ENCODE measurements around the gene NR1I3. TPM values are rescaled to one million over a fixed set of nuclear protein-coding genes. Genes with fewer than 3 reads are reported as not detected.

NR1I3 gene
- total and polyA plus RNA-seq, 4 donors = 0.17 TPM; not detected in 3

- Histone ChIP-seq H3K4me1 (ENCODE audit: control insufficient read depth in 5 of 5, insufficient read depth in 5 of 5, low read length in 5 of 5) (peaks cover 0 to 14% (median 7%) of the 10 kb centered on the region in 5 donors), H3K27ac (ENCODE audit: low read depth in 1 of 2, low read length in 1 of 2) (no peak overlapping the region), H3K36me3 (ENCODE audit: control insufficient read depth in 4 of 4, insufficient read depth in 4 of 4, low read length in 4 of 4) (peaks cover 3 to 17% (median 5%) of the 10 kb centered on the region in 4 donors), H3K9ac (ENCODE audit: insufficient read depth in 1 of 2, low read length in 2 of 2) (no peak overlapping the region), H3K27me3 (ENCODE audit: control insufficient read depth in 3 of 3, insufficient read depth in 3 of 3, low read length in 2 of 3) (no peaks in the 10 kb centered on the region), H3K9me3 (ENCODE audit: control insufficient read depth in 4 of 4, insufficient read depth in 3 of 4, low read length in 3 of 4) (no peaks in the 10 kb centered on the region), H3K4me3 (no peak overlapping the region)
- TF ChIP-seq CTCF (IDR thresholded peaks at IDR 0.05; ENCODE audit: control extremely low read depth, extremely low read depth) = no peak
- 95 to 98% methylated on average over 3 of the region's 3 CpGs for WGBS, 2 donors
- ATAC-seq (ENCODE audit: insufficient read depth, low FRiP score) (no peak), DNase-seq (no peak)
These were observed 58.3 kb downstream of the NR1I3 start for GRCh38 chr1:161179698-161180097.

Other genes starting within 250 kb of the NR1I3 start
- 100 to 1,000 TPM; 174 to 201 TPM for gene F11R, start 217.1 kb downstream of the NR1I3 start, total RNA-seq
- gene F11R, start 217.1 kb downstream of the NR1I3 start, polyA plus RNA-seq = 100 to 1,000 TPM in 1 of 2 donors, 10 to 100 TPM in 1; 91.7 to 107 TPM
- gene TSTD1, start 199.2 kb downstream of the NR1I3 start, total RNA-seq = 10 to 100 TPM; 43.2 to 67.9 TPM
- gene TSTD1, start 199.2 kb downstream of the NR1I3 start, polyA plus RNA-seq = 100 to 1,000 TPM in 1 of 2 donors, 10 to 100 TPM in 1; 77.8 to 187 TPM
- 10 to 100 TPM; 67.5 to 70.0 TPM for gene USF1, start 192.2 kb downstream of the NR1I3 start, total RNA-seq
- 10 to 100 TPM; 77.0 to 95.1 TPM for gene USF1, start 192.2 kb downstream of the NR1I3 start, polyA plus RNA-seq
- 10 to 100 TPM; 10.5 to 49.5 TPM for gene ARHGAP30, start 168.3 kb downstream of the NR1I3 start, total RNA-seq
- gene ARHGAP30, start 168.3 kb downstream of the NR1I3 start, polyA plus RNA-seq = 10 to 100 TPM; 18.1 to 66.3 TPM
- gene NECTIN4, start 148.6 kb downstream of the NR1I3 start, total RNA-seq = 10 to 100 TPM; 11.7 to 12.5 TPM
- gene NECTIN4, start 148.6 kb downstream of the NR1I3 start, polyA plus RNA-seq = 1 to 10 TPM; 6.2 to 8.1 TPM
- 10 to 100 TPM in 1 of 2 donors, 1 to 10 TPM in 1; 7.1 to 13.0 TPM for gene KLHDC9, start 139.8 kb downstream of the NR1I3 start, total RNA-seq
- gene KLHDC9, start 139.8 kb downstream of the NR1I3 start, polyA plus RNA-seq = 1 to 10 TPM; 5.8 to 8.6 TPM
- 10 to 100 TPM; 21.5 to 46.7 TPM for gene PFDN2, start 120.2 kb downstream of the NR1I3 start, total RNA-seq
- gene PFDN2, start 120.2 kb downstream of the NR1I3 start, polyA plus RNA-seq = 100 to 1,000 TPM; 140 to 324 TPM
- gene NIT1, start 120.1 kb downstream of the NR1I3 start, total RNA-seq = 10 to 100 TPM; 35.6 to 40.4 TPM
- 10 to 100 TPM; 26.9 to 40.3 TPM for gene NIT1, start 120.1 kb downstream of the NR1I3 start, polyA plus RNA-seq
- 10 to 100 TPM; 25.0 to 38.8 TPM for gene DEDD, start 105.5 kb downstream of the NR1I3 start, total RNA-seq
- gene DEDD, start 105.5 kb downstream of the NR1I3 start, polyA plus RNA-seq = 10 to 100 TPM; 19.4 to 36.8 TPM
- gene UFC1, start 84.2 kb downstream of the NR1I3 start, total RNA-seq = 100 to 1,000 TPM in 1 of 2 donors, 10 to 100 TPM in 1; 99.6 to 101 TPM
- gene UFC1, start 84.2 kb downstream of the NR1I3 start, polyA plus RNA-seq = 100 to 1,000 TPM; 122 to 149 TPM
- 10 to 100 TPM; 22.6 to 28.6 TPM for gene USP21, start 78.7 kb downstream of the NR1I3 start, total RNA-seq
- 10 to 100 TPM; 18.2 to 19.9 TPM for gene USP21, start 78.7 kb downstream of the NR1I3 start, polyA plus RNA-seq
- gene PPOX, start 71.8 kb downstream of the NR1I3 start, total RNA-seq = 10 to 100 TPM; 33.1 to 34.1 TPM
- 10 to 100 TPM; 14.8 to 33.0 TPM for gene PPOX, start 71.8 kb downstream of the NR1I3 start, polyA plus RNA-seq
- 10 to 100 TPM; 28.0 to 34.2 TPM for gene B4GALT3, start 60.7 kb downstream of the NR1I3 start, total RNA-seq
- gene B4GALT3, start 60.7 kb downstream of the NR1I3 start, polyA plus RNA-seq = 10 to 100 TPM; 25.7 to 34.6 TPM
- gene ADAMTS4, start 39.1 kb downstream of the NR1I3 start, total RNA-seq = 10 to 100 TPM in 1 of 2 donors, 1 to 10 TPM in 1; 2.3 to 18.8 TPM
- gene ADAMTS4, start 39.1 kb downstream of the NR1I3 start, polyA plus RNA-seq = 10 to 100 TPM in 1 of 2 donors, 1 to 10 TPM in 1; 7.2 to 22.3 TPM
- gene NDUFS2, start 35.8 kb downstream of the NR1I3 start, total RNA-seq = 100 to 1,000 TPM in 1 of 2 donors, 10 to 100 TPM in 1; 81.0 to 104 TPM
- gene NDUFS2, start 35.8 kb downstream of the NR1I3 start, polyA plus RNA-seq = 10 to 100 TPM; 40.2 to 95.2 TPM
- 100 to 1,000 TPM in 1 of 2 donors, 10 to 100 TPM in 1; 41.6 to 169 TPM for gene FCER1G, start 22.9 kb downstream of the NR1I3 start, total RNA-seq
- 1,000 to 10,000 TPM in 1 of 2 donors, 100 to 1,000 TPM in 1; 275 to 1,998 TPM for gene FCER1G, start 22.9 kb downstream of the NR1I3 start, polyA plus RNA-seq
- 1 to 10 TPM in 1 of 2 donors, not detected in 1; 2.3 TPM for gene APOA2, start 14.6 kb downstream of the NR1I3 start, total RNA-seq
- gene APOA2, start 14.6 kb downstream of the NR1I3 start, polyA plus RNA-seq = 1 to 10 TPM in 1 of 2 donors, not detected in 1; 1.4 TPM
- gene TOMM40L, start 12.1 kb downstream of the NR1I3 start, total RNA-seq = 10 to 100 TPM in 1 of 2 donors, 1 to 10 TPM in 1; 4.9 to 13.0 TPM
- gene TOMM40L, start 12.1 kb downstream of the NR1I3 start, polyA plus RNA-seq = 10 to 100 TPM in 1 of 2 donors, 1 to 10 TPM in 1; 6.8 to 11.1 TPM
- 1 to 10 TPM; 3.6 to 5.8 TPM for gene PCP4L1, start 20.5 kb upstream of the NR1I3 start, total RNA-seq
- 1 to 10 TPM; 6.9 to 9.3 TPM for gene PCP4L1, start 20.5 kb upstream of the NR1I3 start, polyA plus RNA-seq
- 1 to 10 TPM; 3.6 to 5.1 TPM for gene MPZ, start 71.8 kb upstream of the NR1I3 start, total RNA-seq
- 1 to 10 TPM; 2.0 to 3.7 TPM for gene MPZ, start 71.8 kb upstream of the NR1I3 start, polyA plus RNA-seq
- gene SDHC, start 76.2 kb upstream of the NR1I3 start, total RNA-seq = 100 to 1,000 TPM in 1 of 2 donors, 10 to 100 TPM in 1; 87.1 to 173 TPM
- gene SDHC, start 76.2 kb upstream of the NR1I3 start, polyA plus RNA-seq = 100 to 1,000 TPM in 1 of 2 donors, 10 to 100 TPM in 1; 52.5 to 204 TPM
- gene CFAP126, start 129.7 kb upstream of the NR1I3 start, total RNA-seq = 10 to 100 TPM in 1 of 2 donors, 1 to 10 TPM in 1; 6.5 to 25.1 TPM
- gene CFAP126, start 129.7 kb upstream of the NR1I3 start, polyA plus RNA-seq = 10 to 100 TPM; 21.2 to 23.9 TPM